AG08396 (cell line): Measurements from ENCODE around the gene ALX3.
"Not testable (repeated sequence)": the region's sequence is repeated elsewhere in the genome, so short reads cannot be mapped to it uniquely, and the experiment has no call there.

Experiments
- DNase-seq: peaks from one replicate; pipeline ENCODE4 v3.0.0; 2012; ENCODE audit warnings: low spot score, mixed read lengths

ALX3 gene

DNA sequence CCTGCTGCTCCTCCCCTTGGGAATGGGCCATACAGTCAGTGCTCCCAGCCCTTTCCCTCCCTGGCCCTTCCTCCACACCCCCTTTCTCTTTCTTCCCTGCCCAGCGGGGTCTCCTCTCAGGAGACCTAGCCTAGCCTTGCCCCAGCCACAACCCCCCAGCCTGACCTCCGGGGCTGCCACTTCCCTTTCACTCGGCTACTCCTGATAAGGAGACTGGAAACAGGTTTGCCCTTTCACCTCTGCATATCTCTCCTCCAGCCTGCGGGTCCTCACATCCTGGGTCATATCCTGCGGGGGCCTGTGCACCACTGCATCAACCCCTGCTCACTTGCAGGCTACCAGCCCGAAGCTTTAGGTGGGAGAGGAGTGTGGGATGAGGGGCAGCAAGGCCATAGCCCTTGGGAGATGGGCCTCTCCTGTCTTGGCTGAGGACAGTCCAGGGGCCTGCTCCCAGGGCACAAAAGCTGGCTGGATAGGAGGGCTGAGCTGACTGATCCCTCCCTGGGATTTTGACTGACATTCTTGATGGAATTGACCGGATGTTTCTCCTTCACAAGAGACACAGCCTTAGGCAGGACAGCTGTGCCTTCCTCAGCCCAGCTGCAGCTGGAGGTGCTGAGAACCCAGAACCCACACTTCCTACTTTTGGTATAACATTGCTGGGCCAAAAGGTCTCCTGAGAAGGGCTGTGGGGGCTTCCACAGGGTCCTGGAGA is 19.2 kb upstream of the ALX3 start:
- no peak for DNase-seq

DNA sequence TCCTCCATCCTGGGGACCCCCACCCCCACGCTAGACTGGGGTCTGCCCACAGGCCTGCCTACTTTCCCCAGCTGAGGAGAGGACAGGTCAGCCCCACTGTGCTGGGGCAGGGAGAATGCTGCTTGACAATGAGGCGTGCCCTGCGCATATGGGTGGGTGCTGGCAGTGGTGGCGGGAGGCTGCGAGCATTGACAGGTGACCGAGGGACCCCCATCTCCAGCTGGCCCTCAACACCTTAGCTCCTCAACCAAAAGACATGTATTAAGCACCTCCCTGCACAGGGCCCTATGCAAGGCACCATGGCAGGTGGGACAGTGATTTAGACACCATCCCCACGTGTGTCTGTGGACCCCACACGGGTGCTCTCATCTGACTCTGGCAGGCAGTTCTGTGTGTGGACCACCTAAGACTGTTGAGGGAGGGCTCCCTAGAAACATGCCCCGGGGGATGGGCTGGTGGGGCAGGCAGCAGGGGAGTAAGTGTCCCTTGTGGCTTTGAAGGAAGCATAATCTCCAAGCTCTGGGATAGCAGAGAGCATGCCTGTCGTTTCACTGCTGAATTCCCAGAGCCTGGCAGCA is 18.4 kb upstream of the ALX3 start:
- DNase-seq, result no peak

DNA sequence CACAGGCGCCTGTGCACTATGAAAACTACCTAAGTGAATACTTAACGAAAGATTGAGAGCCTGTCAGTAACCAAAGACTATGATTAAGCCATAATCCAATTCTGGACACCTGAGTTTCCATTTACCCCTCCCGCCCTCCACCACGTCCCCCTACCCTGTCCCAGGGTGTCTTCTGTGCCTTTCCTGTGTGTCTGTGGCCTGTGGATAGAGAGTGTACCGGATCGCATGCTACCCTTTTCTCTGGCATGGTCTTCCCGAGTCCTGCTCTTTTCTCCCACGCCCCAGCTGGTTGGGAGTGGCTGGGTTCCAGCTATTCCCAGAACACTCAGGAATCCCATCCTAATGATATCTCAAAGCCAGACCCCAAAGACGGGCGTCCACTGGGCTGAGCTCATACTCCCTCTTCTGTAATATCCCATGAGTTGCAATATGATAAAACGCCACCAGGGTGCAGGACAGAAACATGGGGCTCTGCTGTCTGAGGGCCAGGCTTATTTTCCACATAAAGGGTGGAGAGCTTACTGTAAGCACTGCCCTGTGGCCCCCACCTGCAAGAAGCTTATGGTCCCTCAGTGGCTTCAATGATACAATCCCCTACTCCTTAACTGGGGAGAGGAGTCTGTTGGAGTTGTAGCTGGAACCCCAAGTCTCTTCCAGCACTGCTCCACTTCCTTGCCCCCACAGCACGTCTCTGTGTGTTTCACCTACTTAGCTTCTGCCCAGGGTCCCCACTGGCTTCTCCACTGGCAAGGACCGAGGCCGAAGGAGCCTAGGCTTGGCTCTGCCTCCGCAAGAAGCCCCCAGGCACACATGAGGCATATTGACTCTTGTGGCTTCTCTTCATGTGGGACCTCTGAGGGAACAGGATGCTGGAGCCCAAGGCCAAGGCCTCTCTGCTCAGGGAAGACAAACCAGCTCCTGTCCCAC is 17.6 kb upstream of the ALX3 start:
- peak; percentile 82 for DNase-seq

DNA sequence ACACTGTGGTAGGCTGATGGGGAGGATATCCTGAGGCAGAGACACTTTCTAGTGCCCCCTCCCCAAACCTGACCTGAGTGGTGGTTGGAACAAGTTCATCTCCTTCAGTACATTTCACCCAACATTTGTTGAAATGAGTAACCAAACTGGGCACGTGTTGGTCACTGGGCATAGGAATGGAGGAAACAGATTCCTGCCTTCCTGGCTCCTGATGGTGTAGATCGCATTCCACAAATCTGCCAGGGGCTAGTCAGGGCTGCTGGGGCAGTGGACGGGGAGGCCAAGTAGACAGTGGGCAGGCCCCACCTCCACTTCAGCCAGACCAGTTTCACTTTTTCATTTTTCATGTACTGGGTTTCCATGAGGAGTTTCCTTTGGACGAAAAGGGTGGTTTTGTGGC is 16.5 kb upstream of the ALX3 start:
- DNase-seq, result no peak

DNA sequence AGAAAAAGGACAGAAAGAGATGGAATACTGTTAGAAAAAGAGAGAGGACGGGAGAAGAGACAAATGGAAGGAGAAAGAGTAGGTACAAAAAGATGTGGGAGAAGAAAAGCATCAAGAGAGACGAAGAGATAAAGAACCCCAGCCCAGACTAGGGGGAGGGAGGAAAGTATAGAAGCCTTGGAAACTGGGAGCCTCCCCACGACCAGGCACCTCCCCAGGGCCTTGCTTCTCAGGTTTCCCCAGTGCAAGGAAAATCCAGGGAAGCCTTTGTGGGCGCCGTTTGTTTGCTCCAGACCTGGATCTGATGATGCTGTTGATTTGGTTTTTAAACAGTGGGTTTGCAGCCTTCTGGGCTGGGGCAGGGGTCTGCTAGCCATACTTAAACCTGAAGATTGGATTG is 15.2 kb upstream of the ALX3 start:
- no peak for DNase-seq

DNA sequence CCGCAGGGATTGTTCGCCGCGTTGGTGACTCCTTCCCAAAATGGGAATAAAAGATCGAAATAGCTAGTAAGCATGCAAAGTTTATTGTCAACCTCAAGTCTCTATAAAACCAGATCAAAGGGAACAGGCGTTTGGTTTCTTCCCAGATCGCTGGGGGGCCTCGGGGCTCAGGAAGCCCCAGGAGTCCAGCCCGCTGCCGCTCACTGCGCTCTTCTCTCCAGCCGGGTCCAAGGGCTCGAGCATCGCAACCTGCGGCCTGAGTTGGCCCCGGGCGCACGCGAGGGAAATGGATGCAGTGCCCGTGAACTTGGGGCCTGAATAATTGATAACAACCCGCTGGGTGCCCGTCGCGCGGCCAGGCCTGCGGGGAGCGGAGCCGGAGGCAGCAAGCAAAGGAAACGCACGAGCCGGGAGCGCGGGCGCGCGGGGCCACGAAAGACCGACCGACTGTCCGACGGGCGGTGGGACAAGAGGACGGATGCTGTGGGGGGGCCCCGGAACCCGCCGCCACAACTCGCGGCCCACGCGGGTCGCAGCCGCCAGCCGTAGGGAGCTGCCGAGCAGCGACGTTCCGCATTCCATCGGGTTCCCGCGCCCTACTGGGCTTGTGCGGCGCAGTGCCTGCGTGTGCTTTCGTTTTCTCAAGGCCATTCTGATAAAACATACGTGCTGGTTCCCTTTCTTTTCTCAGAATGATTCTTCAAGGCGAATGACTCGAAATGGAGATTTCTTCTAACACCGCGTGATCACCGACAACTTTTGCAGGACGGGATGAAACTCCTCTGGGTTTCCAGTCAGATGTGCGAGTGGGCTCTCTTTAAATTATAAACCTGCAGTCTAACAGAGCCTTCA is 14.0 kb upstream of the ALX3 start:
- DNase-seq, result peak; percentile 64

DNA sequence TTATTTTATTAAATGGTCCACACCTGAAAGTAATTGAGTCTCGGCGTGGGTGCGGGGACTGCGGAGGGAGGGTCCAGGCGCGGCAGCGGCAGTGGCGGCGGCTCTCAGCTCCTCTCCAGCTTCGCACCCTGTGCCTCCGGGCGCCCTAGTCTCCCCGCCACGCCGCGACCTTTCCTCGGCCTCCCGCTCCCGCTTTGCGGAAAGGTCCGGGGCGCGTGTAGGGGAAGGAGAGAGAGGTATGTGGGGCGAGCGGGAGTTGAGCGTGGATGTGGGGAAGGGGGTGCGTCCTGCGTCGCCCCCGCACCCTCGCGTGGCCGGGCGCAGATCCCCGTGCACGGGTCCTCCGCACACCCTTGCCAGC is 13.4 kb upstream of the ALX3 start:
- DNase-seq, result no peak

DNA sequence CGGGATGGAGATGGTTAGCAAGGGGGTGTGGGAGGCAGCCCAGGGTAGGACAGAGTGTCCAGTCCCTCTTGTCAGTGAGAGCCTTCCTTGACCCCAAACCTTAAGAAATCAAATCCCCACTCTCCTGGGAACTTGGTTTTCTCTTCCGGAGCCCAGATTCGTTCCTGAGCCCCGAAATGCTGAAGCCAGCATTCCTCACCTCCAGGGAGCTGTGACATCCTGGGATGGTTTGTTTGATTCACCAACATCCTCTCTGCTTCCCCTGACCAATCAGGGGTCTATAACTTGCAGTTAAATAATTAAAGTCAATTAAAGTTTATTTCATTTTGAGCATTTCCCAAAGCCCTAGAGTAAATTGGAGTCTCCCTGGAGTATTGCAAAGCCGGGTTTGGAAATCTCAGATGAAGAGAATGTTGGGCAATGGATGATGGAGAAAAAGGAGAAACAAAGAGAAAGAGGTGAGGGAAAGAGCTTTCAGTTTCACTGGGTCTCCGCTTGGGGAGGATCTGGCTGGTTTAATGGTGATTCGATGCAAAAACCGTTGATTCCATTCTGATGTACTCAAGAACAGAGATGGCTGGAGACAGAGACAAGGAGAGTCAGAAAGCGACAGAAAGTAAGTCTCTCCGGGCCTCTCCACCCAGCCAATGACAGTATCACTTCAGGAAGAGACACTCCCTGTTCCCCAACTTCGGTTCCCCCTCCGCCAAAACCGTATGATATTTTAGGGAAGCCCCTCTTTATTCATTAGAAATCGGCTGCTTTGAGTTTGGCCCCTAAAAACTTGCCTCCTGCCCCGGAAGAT is 12.8 kb upstream of the ALX3 start:
- DNase-seq, result no peak

DNA sequence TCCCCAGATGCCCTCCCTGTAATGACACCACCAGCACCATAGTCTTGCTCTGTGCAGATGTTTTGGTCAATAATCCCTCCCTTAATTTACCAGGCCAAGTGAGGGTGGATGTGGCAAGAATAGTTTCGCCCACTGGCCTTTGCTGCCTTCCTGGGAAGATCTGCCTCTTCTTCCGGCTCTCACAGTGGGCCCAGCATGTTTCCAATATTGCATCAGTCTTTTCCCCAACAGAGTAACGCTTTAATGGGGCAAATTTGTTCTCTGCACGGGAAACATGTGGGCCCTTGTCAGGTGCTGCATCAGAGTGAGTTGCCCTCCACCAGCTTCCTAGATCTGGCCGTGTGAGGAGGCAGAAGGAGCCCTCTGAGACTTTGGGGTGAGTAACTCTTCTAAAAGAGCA is 12.0 kb upstream of the ALX3 start:
- no peak for DNase-seq

DNA sequence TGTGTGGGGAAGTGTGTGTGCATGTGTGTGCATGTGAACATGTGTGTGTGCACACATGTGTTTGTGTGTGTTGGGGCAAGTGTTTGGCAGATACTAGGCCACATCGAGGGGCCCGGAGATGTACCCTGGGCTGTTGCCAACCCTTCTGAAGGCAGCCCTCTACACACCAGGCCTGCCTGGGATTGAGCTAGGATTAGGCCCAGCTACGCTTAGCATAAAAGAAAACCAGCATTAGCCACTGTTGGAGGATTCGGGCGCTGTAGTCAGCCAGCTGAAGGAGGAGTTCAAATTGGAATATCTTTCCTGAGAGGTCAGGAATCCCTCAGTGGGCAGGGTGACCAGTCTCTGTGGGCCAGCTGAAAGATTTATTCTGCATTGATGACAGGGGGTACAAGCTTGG is 10.6 kb upstream of the ALX3 start:
- DNase-seq, result no peak

DNA sequence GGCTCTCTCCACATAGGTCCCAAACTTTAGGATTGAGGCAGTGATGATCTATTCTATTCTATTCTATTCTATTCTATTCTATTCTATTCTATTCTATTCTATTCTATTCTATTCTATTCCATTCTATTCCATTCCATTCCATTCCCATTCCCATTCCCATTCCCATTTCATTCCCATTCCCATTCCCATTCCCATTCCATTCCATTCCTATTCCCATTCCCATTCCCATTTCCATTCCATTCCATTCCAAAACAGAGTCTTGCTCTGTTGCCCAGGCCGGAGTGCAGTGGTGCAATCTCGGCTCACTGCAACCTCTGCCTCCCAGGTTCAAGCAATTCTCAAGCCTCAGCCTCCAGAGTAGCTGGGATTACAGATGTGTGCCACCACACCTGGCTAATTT is 9.5 kb upstream of the ALX3 start:
- not testable (repeated sequence) for DNase-seq

DNA sequence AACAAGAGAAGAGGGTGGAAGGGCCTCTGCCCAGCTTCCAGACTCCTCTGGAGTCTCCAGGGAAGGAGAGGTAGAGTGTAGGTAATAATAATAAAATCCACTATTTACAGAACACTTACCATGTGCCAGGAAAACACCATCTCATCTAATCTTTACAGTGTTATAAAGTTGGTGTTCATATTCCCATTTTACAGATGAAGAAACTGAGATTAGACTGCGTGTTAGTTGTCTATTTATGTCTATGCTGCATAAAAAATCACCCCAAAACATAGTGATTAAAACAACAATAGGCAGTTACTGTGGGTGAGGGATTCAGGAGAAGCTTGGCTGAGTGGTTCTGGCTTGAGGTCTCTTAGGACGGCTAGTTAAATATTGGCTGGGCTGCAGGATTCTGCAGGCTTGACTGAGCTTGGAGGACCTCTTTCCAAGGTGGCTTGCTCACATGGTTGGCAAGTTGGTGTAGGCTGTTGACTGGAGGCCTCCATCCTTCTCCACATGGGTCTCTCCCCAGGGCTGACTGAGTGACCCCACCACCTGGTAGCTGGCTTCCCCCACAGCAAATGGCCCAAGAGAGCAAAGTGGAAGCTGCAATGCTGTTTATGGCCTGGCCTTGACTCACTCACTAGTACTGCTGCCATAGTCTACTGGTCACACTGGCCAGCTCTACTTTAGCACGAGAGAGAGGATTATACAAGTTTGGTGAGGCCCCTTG is 6.5 kb upstream of the ALX3 start:
- no peak for DNase-seq

DNA sequence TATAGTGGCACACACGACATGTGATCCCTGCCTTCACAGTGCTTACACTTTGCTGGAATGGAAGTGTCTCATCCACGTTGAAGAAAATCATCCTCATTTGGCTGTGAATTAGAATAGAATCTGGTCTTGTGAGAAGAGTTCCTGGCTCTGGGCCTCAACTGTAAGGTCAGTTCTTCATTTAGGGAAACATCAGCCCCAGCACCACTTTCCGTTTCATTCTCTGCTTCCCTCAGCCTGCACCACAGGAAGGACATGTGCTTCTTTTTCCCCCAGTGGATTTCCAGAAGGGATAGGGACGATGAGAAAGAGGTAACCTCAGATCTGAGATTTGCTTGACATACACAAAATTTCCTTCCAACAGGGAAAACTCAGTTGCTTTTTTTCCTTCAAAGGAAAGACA is 3.7 kb upstream of the ALX3 start:
- no peak for DNase-seq

DNA sequence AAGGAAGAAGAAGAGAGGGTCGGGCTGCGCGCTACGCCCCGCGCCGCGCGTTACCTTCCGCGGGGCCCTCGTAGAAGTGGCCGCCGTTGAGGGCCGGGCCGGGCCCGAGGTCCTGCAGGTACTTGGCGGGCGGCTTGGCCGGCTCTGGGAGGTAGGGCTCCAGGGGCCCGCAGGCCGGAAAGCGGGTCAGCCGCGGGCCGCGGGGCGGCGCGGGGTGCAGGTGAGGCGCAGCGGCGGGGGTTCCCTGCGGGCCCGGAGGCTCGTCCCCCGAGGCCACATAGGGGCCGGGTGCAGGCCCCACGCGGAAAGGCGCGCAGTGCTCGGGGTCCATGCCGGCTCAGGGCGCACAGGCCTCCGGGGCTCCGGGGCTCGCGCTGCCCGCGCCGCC is 196 bp downstream of the ALX3 start:
- no peak for DNase-seq

DNA sequence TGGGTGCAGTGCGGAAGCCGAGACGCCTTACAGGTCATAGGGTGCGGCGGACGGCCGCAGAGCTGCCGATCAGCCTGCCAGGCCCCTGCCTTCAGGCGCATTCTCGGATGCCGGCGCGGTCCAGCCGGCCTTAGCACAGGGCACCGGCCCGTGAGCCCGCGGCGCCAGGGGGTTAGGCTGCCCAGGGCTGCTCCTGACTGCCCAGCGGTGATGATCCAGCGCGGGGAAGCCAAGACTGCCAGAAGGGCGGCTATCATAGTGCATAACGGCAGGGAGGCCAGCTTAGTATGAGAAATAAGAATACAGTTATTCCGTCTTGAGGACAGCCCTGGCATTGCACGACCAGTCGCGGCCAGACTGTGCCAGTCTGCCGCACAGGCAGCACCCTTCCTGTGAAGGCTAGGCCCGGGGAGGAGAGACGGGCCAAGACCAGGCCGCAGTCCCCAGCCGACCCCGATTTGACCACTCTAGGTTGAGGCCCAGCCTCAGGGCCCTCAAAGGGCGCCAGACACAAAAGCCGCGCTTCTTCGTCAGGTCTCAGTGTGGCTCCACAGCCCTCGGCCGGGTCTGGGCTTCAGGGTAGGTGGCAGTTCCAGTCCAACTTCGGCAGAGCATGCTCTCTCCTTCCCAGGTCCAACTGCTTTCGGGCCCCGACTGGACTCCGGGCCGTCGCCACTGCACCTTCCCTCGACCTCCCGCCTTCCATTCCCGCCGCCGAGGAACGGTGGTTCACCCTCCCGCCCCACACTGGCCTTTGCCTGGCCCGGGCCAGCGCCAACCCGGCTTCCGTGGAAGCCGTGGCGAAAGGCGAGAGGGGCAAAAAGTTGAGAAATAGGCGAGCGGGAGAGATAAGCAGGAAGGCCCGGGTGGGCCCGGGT is 829 bp downstream of the ALX3 start:
- DNase-seq, result no peak

DNA sequence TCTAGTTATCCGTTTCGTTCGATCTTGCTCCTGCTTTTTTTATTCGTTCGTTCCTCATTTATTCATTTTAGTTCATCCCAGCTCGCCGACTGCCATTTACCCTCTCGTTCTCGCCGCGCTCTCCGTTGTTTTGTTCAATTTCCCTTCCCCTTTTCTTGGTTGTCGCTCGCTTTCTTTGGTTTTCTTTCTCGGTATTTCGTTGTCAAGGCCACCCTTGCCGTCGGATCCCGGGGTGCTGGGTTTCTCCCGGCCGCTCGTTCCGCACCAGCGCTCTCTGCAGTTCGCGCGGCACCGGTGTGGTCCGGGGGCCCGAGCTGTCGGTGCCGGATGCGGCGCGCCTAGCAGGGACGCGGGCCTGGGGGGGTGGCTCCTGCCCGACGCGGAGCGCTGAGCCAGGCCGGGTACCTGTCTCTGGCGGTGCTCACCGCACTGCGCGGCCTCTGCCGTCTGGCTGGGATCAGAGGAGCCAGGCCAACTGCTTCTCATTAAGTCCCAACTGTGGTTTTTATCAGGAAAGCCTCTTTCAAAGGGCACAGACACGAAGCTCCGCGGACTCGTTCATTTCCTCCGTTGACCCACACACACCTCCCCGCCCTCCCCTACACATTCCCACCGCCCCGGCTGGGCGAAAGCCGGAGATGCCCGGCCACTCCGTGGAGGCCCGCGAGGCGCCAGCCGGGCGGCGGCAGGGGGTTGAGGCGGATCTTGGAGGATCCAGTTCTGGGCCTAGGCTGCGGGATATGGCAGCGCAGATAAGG is 1.6 kb downstream of the ALX3 start:
- DNase-seq, result no peak

DNA sequence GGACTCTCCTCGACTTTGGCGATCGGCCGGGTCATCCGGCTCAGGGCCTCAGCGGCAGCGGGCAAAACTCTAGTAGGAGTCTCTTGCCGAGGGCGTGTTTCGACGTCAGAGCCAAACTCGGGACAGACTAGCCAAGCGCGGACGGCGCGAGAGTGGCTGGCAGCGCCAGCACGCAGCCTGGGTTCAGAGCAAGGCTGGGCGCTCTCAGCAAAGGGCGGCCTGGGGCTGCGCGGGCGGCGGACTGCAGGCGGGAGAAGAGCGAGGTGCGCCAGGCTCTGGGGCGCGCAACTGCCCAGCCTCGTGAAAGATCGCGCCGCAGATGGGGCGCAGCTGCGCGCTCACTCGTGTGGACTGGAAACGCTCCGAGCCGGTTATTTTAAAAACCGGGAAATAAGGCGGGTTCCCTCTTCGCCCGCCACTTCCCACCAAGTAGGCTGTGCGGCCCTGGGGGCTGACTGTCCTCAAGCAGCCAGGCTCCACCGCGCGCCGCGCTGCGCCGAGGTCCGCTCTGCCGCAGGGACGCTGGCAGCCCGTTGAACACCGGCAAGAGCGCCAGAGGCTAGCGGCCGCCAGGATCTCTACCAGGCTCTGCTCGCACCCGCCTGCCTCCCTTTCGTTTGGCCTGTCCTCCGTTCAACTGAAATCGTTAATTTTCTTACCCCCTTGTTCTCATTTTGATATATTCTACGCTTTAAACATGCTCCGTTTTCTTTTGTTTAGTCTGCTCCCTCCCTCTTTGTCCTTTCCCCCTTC is 2.4 kb downstream of the ALX3 start:
- DNase-seq, result no peak

DNA sequence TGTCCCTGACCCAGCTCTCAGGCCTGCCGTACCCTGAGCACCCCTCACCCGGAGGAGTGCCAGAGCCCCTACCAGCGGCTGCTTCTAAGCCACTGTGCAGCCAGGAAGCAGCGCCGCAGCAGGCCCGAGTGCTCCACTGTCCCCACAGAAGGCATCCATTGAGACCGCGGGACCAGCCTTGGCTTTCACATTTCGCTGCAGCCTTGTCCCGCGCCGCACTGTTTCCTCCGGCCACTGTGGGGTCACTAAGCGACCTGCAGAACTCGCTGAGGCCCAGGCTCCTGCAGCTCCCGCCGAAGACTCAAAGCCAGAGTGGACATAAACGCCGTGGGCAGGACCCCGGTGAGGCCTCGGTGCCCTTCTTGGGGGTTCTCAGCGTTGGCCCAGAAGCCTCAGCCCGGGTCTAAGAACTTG is 3.0 kb downstream of the ALX3 start:
- no peak for DNase-seq
